Transverse colon (tissue), 3 donors: ENCODE results near the gene ZNF516.

Experiments
- POLR2A ChIP-seq: fragments of 450-650 bp; IDR thresholded peaks from one replicate; pipeline ENCODE4 v1.6.1; 2016; ENCODE audit warnings: antibody characterized with exemption, mild to moderate bottlenecking, moderate library complexity
- POLR2AphosphoS5 ChIP-seq, 3 donors: sonication (generic); formaldehyde crosslinking; IDR thresholded peaks; one replicate each; pipeline ENCODE4 v1.6.1; 2016; ENCODE audit warnings: antibody characterized with exemption in 3 of 3

GRCh38 chr18:76463872-76464271 is 31.2 kb downstream of the ZNF516 start:
- no peak for TF ChIP-seq POLR2A
- TF ChIP-seq POLR2AphosphoS5 (IDR thresholded peaks at IDR 0.05), result no peak
